K562 (cell line): ENCODE data around the gene PPP1R14B. TPM values are rescaled to one million over a fixed set of nuclear protein-coding genes. Genes with fewer than 3 reads are reported as not detected.

Experiments used
- CCNT2 ChIP-seq: IDR thresholded peaks from 2 replicates; pipeline ENCODE4 v1.6.1; 2011; ENCODE audit warnings: borderline replicate concordance, low read depth, mild to moderate bottlenecking, moderate library complexity, mixed read lengths, low read length; ENCODE audit not compliant: insufficient read length; ENCODE audit errors: extremely low read depth
- KLF1 ChIP-seq: fragments of 450-650 bp; IDR thresholded peaks from 2 replicates; pipeline ENCODE4 v1.6.1; 2016; ENCODE audit warnings: missing genetic modification characterization, missing compliant biosample characterization
- POU5F1 ChIP-seq: fragments of 150-350 bp; IDR thresholded peaks from 2 replicates; pipeline ENCODE4 v1.6.1; 2014; ENCODE audit warnings: borderline replicate concordance, low read length, low read depth, mild to moderate bottlenecking; ENCODE audit not compliant: partially characterized antibody
- RNF219 ChIP-seq: fragments of 250-450 bp; sonication (Bioruptor Pico); IDR thresholded peaks from 2 replicates; pipeline ENCODE4 v1.5.0; 2022; ENCODE audit warnings: mild to moderate bottlenecking
- SNAPC5 ChIP-seq: fragments of 250-450 bp; sonication (Bioruptor Pico); IDR thresholded peaks from 2 replicates; pipeline ENCODE4 v1.8.0; 2021; ENCODE audit warnings: moderate library complexity, mild to moderate bottlenecking, inconsistent platforms
- SP1 ChIP-seq: sonication (generic); formaldehyde crosslinking; IDR thresholded peaks from 2 replicates; pipeline ENCODE4 v1.8.1; 2022; ENCODE audit warnings: mild to moderate bottlenecking, missing genetic modification reagents
- TRIM28 ChIP-seq: fragments of 450-650 bp; IDR thresholded peaks from 2 replicates; pipeline ENCODE4 v1.6.1; 2017
- YBX1 ChIP-seq: fragments of 450-650 bp; IDR thresholded peaks from 2 replicates; pipeline ENCODE4 v1.7.1; 2016; ENCODE audit warnings: mild to moderate bottlenecking
- ZC3H11A ChIP-seq: IDR thresholded peaks from 2 replicates; pipeline ENCODE4 v1.6.1; 2012; ENCODE audit warnings: low read depth, low read length, improper control_type of control experiment
- ZNF146 ChIP-seq: IDR thresholded peaks from one replicate; pipeline ENCODE4 v1.6.1; 2018; ENCODE audit warnings: missing compliant biosample characterization; ENCODE audit not compliant: unreplicated experiment
- polyA plus RNA-seq, 8 experiments: library from polyadenylated mRNA; depleted of rRNA in 4 of 8; stranded (reverse) in 5 of 8; unstranded in 3 of 8; fragments of >200 nt; fragmentation: Nextera tagmentation in 2 of 8; fragmentation: Illumina TruSeq in 1 of 8; extraction: Ambion mirVana in 2 of 8; extraction: Trizol in 1 of 8; gene quantifications; 2 replicates each; pipeline versions ENCODE4 v1.2.1 to v1.2.3, GENCODE V29; 2011 to 2014; ENCODE audit warnings: inconsistent platforms in 1 of 8, missing spikeins in 1 of 8
- total RNA-seq, 7 experiments: library from RNA; depleted of rRNA in 6 of 7; stranded (reverse); fragments of >200 nt in 6 of 7; fragmentation: Illumina TruSeq in 2 of 7; extraction: Trizol in 2 of 7; gene quantifications; 2 replicates each; pipeline versions ENCODE4 v1.2.1 to v1.2.3, GENCODE V29; 2011 to 2021; ENCODE audit warnings: low replicate concordance in 1 of 7
- TF ChIP-seq, protein P1 (sequence below), 2 experiments: fragments of 450-650 bp; IDR thresholded peaks; 2 replicates each; pipeline ENCODE4 v1.6.1; 2016; ENCODE audit warnings: mild to moderate bottlenecking in 2 of 2, borderline replicate concordance in 1 of 2, low read depth in 1 of 2, moderate library complexity in 1 of 2
- TF ChIP-seq, protein P2 (sequence below): fragments of 450-650 bp; formaldehyde crosslinking; IDR thresholded peaks from 2 replicates; pipeline ENCODE4 v1.4.0; 2022; ENCODE audit warnings: missing genetic modification characterization
- TF ChIP-seq, protein P3 (sequence below): fragments of 250-450 bp; sonication (Bioruptor Pico); IDR thresholded peaks from 2 replicates; pipeline ENCODE4 v1.8.0; 2021; ENCODE audit warnings: mild to moderate bottlenecking, moderate library complexity

Gene PPP1R14B
- total and polyA plus RNA-seq, 9 of the 15 experiments (the other 6 are each of a cell fraction or from before 2014, with no cell fraction given), result 7.7 to 566 (median 212) TPM

GRCh38 chr11:64240435-64241240 is 6.1 kb downstream of the PPP1R14B start, which contains the start of gene FKBP2 (continued):
- TF ChIP-seq, protein P1, sequence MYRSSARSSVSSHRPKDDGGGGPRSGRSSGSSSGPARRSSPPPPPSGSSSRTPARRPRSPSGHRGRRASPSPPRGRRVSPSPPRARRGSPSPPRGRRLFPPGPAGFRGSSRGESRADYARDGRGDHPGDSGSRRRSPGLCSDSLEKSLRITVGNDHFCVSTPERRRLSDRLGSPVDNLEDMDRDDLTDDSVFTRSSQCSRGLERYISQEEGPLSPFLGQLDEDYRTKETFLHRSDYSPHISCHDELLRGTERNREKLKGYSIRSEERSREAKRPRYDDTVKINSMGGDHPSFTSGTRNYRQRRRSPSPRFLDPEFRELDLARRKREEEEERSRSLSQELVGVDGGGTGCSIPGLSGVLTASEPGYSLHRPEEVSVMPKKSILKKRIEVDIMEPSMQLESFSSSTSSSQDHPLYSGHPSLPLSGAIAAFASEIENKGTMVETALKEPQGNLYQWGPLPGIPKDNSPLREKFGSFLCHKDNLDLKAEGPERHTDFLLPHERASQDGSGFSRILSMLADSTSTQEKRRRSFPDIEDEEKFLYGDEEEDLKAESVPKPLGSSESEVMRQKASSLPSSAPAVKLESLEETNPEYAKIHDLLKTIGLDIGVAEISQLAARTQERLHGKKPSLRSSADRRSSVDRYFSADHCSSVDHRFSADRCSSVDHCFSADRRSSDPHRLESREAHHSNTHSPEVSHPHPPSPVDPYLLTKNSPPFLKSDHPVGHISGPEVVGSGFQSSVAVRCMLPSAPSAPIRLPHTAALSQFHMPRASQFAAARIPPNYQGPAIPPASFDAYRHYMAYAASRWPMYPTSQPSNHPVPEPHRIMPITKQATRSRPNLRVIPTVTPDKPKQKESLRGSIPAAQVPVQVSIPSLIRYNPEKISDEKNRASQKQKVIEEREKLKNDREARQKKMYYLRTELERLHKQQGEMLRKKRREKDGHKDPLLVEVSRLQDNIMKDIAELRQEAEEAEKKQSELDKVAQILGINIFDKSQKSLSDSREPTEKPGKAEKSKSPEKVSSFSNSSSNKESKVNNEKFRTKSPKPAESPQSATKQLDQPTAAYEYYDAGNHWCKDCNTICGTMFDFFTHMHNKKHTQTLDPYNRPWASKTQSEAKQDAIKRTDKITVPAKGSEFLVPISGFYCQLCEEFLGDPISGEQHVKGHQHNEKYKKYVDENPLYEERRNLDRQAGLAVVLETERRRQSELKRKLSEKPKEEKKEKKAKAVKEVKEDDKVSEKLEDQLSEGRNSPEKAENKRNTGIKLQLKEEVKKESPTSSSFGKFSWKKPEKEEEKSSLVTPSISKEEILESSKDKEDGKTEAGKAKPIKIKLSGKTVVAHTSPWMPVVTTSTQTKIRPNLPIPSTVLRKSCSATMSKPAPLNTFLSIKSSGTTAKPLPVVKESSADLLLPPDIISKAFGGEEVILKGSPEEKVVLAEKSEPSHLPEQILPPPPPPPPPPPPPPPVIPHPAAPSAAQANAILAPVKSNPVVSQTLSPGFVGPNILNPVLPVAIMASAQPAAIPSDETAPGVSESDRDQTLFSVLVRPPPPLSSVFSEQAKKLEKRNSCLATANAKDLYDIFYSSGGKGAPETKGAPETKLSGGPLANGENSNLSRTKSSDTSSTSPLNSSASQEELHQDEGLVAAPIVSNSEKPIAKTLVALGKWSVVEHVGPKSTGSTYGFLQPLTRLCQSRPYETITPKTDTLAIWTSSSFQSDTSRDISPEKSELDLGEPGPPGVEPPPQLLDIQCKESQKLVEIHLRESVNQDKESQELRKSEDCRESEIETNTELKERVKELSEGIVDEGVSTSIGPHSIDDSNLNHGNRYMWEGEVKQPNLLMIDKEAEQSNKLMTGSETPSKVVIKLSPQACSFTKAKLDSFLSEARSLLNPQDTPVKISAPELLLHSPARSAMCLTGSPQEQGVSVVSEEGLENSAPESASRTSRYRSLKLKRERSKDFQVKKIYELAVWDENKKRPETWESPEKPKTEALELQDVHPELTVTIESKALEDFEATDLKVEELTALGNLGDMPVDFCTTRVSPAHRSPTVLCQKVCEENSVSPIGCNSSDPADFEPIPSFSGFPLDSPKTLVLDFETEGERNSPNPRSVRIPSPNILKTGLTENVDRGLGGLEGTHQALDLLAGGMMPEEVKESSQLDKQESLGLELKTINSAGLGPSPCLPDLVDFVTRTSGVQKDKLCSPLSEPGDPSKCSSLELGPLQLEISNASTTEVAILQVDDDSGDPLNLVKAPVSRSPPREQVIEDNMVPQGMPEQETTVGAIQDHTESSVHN (IDR thresholded peaks at IDR 0.05; ENCODE audit: borderline replicate concordance in 1 of 2, low read depth in 1 of 2), result no peak; a peak in 1 of 4 replicates
- TF ChIP-seq SP1 (peak; percentile 88), YBX1 (no peak), ZC3H11A (no peak), RNF219 (peak; percentile 14; the same call in 1 of the 2 replicates), POU5F1 (no peak), CCNT2 (peak; percentile 78), SNAPC5 (CRISPR knock-in tag) (no peak), TRIM28 (peak; percentile 43; the same call in 1 of the 2 replicates), ZNF146 (no peak), KLF1 (tag) (peak; percentile 76)
- TF ChIP-seq, protein P2, sequence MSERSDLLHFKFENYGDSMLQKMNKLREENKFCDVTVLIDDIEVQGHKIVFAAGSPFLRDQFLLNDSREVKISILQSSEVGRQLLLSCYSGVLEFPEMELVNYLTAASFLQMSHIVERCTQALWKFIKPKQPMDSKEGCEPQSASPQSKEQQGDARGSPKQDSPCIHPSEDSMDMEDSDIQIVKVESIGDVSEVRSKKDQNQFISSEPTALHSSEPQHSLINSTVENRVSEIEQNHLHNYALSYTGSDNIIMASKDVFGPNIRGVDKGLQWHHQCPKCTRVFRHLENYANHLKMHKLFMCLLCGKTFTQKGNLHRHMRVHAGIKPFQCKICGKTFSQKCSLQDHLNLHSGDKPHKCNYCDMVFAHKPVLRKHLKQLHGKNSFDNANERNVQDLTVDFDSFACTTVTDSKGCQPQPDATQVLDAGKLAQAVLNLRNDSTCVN, result no peak
- TF ChIP-seq, protein P3, sequence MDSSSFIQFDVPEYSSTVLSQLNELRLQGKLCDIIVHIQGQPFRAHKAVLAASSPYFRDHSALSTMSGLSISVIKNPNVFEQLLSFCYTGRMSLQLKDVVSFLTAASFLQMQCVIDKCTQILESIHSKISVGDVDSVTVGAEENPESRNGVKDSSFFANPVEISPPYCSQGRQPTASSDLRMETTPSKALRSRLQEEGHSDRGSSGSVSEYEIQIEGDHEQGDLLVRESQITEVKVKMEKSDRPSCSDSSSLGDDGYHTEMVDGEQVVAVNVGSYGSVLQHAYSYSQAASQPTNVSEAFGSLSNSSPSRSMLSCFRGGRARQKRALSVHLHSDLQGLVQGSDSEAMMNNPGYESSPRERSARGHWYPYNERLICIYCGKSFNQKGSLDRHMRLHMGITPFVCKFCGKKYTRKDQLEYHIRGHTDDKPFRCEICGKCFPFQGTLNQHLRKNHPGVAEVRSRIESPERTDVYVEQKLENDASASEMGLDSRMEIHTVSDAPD (CRISPR knock-in tag), result no peak
